AG04449 (cell line): ENCODE results near the gene IL1B.

ENCODE experiments used
- CTCF ChIA-PET: fragments of 350-600 bp; formaldehyde crosslinking; extraction: SDS; loops from one replicate; lab custom pipeline; 2021; ENCODE audit warnings: antibody characterized with exemption; lab: Yijun Ruan, JAX
- POLR2A ChIA-PET: fragments of 400-600, 350-600 bp; formaldehyde crosslinking; extraction: SDS; loops from one replicate; lab custom pipeline; 2020; ENCODE audit warnings: antibody characterized with exemption, inconsistent platforms; lab: Yijun Ruan, JAX
- DNase-seq: peaks from one replicate; pipeline ENCODE4 v3.0.0-alpha.2; 2010; ENCODE audit warnings: low read depth, low spot score
- H3K4me3 ChIP-seq: 2 replicates; pipeline ENCODE4 v1.5.1; 2011; ENCODE audit warnings: low read depth, mild to moderate bottlenecking, control low read depth, low read length
- TF ChIP-seq, protein P1 (sequence below): IDR thresholded peaks from one replicate; pipeline ENCODE4 v1.5.1; 2011; ENCODE audit warnings: mild to moderate bottlenecking, moderate library complexity, low read length, control low read depth, inconsistent platforms; ENCODE audit not compliant: insufficient read depth; ENCODE audit errors: missing control alignments

The IL1B gene

DNA sequence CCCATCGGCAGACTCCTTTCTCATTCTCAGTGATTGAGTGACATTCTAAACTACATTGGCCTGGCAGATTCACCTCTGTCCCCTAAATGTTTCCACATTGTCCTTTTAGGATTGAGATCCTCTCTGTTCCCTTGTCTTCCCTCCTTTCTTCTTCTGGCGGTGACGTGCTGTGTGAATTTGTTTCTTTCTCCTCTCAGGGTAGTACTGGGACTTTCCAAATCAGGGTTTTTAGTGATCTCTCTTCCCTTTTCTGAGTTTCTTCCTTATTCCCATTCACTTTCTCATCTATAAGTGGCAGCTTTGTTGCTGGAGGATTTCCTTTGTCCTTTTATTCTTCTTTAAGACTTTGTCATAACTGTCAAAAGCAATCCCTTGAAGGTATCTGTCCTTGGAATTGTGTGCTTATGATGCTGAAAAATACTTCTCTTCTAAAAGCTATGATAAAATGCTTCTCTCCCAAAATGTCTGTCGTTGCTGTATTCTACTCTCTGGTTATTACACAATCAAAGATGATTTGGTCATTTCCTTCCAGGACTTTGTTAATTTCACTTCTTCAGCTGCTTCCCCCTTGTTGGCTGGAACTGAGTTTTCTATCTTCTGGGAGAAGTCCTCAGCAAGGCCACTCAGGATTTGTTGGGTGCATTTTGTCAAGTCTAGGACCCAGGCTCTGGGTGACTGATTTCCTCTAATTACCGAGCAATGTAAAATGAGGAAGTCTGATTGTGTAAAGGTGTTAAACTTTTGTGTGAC lies 4.9 kb upstream of the IL1B start:
- ChIA-PET CTCF (no interaction called here), POLR2A (no interaction called here)
- no peak for DNase-seq
- no peak overlapping the region for H3K4me3 ChIP-seq
- TF ChIP-seq, protein P1, sequence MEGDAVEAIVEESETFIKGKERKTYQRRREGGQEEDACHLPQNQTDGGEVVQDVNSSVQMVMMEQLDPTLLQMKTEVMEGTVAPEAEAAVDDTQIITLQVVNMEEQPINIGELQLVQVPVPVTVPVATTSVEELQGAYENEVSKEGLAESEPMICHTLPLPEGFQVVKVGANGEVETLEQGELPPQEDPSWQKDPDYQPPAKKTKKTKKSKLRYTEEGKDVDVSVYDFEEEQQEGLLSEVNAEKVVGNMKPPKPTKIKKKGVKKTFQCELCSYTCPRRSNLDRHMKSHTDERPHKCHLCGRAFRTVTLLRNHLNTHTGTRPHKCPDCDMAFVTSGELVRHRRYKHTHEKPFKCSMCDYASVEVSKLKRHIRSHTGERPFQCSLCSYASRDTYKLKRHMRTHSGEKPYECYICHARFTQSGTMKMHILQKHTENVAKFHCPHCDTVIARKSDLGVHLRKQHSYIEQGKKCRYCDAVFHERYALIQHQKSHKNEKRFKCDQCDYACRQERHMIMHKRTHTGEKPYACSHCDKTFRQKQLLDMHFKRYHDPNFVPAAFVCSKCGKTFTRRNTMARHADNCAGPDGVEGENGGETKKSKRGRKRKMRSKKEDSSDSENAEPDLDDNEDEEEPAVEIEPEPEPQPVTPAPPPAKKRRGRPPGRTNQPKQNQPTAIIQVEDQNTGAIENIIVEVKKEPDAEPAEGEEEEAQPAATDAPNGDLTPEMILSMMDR, result no peak

DNA sequence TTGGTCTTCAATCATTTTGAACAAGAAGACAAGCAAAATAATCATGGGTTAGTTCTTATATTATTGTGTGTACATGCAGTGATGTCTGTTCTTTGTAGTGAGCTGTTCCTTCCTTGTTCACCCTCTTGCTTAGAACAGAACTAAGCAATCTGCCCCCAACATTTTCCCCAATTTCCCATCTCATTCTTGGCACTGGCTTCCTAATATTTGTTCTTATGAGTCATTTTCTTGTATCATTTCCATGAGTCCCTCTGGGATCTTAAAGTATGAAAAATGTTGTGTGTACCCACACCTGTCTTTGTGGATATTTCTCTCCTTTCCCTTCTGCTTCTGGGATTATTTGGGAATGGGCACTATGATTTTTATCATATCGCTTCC lies 3.5 kb upstream of the IL1B start:
- H3K4me3 ChIP-seq, result no peak overlapping the region
- no peak for DNase-seq
- CTCF ChIA-PET, result no interaction called here
- POLR2A ChIA-PET, result no interaction called here
- TF ChIP-seq, protein P1, result no peak

DNA sequence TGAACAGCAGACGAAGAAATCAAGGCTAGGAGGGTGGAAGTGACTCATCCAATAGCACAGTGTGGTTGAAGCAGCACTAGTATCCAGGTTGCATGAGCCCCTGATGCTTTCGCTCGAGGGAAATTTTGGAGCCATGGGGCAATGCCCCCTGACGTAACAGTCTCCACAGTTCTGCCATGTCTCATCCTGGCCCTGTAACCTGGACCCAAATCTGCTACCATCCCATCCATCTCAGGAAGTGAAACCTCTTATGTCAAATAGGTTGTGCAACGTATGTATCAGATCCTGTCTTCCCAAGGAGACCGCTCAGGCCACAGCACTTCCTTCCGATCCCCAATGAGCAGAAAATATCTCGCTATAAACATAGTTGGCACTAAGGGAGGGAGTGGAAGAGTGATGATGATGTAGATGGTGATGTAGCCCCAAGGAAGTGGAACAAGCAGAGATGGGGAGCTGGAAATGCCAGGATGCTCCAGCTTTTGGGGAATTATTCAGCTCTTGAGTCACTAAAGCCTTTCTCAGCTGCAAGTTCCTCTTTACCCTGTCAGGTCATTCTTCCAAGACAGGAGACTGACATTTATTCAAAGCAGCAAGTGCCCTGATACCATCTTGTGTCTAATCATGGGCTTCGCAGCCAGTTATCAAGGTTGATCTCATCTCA lies 3.0 kb upstream of the IL1B start:
- ChIA-PET CTCF (no interaction called here), POLR2A (no interaction called here)
- DNase-seq, result no peak
- TF ChIP-seq, protein P1, result no peak
- H3K4me3 ChIP-seq, result no peak overlapping the region

DNA sequence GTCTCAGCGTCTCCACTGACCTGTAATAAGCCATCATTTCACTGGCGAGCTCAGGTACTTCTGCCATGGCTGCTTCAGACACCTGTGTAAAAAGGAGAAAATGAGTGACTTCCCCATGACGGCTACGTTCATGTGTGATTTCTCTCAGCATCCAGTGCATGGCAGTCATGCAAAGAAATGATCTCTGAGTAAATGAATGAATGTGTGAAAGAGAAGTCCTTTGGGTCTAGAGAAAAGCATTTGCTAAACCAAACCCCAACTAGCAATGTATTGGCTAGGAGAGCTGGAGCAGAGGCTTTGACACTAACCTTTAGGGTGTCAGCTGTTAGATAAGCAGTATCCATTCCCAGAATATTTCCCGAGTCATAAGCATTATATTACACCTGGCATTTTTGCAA lies 417 bp downstream of the IL1B start:
- POLR2A ChIA-PET, result no interaction called here
- H3K4me3 ChIP-seq, result no peak overlapping the region
- DNase-seq, result no peak
- TF ChIP-seq, protein P1, result no peak
- CTCF ChIA-PET, result interaction anchor here (0.6 to 1.4 kb wide), 3 partner anchors 50 to 410 kb away, joined by 3 read pairs; no protein-coding TSS in a partner anchor

DNA sequence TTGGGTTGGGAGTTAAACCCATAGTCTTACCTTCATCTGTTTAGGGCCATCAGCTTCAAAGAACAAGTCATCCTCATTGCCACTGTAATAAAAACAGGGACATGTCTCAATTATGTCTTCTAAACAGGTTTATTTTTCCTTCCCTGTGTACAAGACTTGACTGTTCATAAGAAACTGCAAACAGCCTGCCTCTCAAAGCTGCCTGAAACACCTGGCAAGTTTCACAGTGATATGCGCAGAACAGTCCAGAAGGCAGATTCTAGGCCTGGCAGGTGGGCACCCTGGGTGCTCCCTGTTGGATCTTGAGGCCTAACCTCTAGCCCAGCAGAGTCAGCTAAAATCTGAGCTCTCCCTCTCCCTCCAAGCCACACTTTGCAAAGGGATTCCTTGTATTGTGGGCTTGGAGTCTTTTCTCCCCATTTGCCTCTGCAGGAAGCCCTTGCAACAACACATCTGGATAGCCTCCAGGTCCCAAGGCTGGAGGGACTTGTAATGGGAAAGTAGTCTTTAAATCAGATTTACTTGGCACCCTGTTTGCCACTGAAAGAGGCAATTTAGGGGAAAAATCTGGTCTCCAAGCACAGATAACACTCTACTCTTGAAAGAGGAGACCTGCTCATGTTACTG lies 930 bp downstream of the IL1B start:
- CTCF ChIA-PET, result interaction anchor here (1.0 to 1.7 kb wide), 2 partner anchors 87 to 106 kb away, joined by 3 to 7 read pairs; no protein-coding TSS in a partner anchor
- TF ChIP-seq, protein P1, result no peak
- H3K4me3 ChIP-seq, result no peak overlapping the region
- POLR2A ChIA-PET, result no interaction called here
- DNase-seq, result no peak

DNA sequence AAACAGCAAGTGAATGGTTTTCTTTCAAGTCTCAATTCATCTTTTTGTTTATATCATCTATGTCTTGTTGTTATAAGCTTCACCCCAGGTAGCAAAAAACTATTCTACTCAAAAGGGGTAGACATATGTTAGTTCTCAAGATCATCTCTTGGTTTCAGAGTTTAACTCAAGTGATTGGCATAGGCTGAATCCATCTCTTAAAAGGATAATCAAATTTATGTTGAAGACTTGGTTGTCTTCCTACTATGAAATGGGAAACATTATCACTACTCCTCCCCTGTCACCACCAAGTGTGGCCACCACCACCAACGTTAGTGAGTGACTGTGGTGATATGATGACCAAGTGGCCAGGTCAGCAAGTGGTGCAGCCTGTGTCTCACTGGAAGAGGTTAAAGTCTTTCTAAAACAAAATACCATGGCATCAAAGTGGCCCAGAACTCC lies 1.5 kb downstream of the IL1B start:
- H3K4me3 ChIP-seq, result no peak overlapping the region
- ChIA-PET CTCF (interaction anchor here (1.7 kb wide), 1 partner anchor 86 kb away, joined by 7 read pairs; no protein-coding TSS in a partner anchor), POLR2A (no interaction called here)
- TF ChIP-seq, protein P1, result no peak
- DNase-seq, result no peak
